HEK293T (cell line): ENCODE measurements around the gene SORCS3.

Experiments
- CTCF ChIA-PET: fragments of 350-600 bp; formaldehyde crosslinking; extraction: SDS; loops from one replicate; lab custom pipeline; 2021; ENCODE audit warnings: antibody characterized with exemption, inconsistent platforms; lab: Yijun Ruan, JAX
- POLR2A ChIA-PET: fragments of 350-600 bp; formaldehyde crosslinking; extraction: SDS; loops from one replicate; lab custom pipeline; 2020; ENCODE audit warnings: antibody characterized with exemption, inconsistent platforms; lab: Yijun Ruan, JAX
- DNase-seq: peaks from one replicate; pipeline ENCODE4 v3.0.0; 2012; ENCODE audit warnings: mixed read lengths; ENCODE audit errors: extremely low spot score
- ARNT ChIP-seq: fragments of 450-650 bp; IDR thresholded peaks from 2 replicates; pipeline ENCODE4 v1.6.1; 2017; ENCODE audit warnings: mild to moderate bottlenecking
- BHLHE40 ChIP-seq: fragments of 450-650 bp; IDR thresholded peaks from 2 replicates; pipeline ENCODE4 v1.6.1; 2016; ENCODE audit warnings: mild to moderate bottlenecking, moderate library complexity, borderline replicate concordance
- CTBP1 ChIP-seq: fragments of 450-650 bp; IDR thresholded peaks from 2 replicates; pipeline ENCODE4 v1.6.1; 2016; ENCODE audit warnings: borderline replicate concordance
- ELF4 ChIP-seq: fragments of 450-650 bp; IDR thresholded peaks from 2 replicates; pipeline ENCODE4 v1.6.1; 2017; ENCODE audit warnings: antibody characterized with exemption
- FOXA1 ChIP-seq: fragments of 450-650 bp; IDR thresholded peaks from 2 replicates; pipeline ENCODE4 v1.6.1; 2016; ENCODE audit warnings: mild to moderate bottlenecking
- FOXK2 ChIP-seq: fragments of 450-650 bp; IDR thresholded peaks from 2 replicates; pipeline ENCODE4 v1.6.1; 2016; ENCODE audit warnings: mild to moderate bottlenecking
- FOXM1 ChIP-seq: fragments of 450-650 bp; IDR thresholded peaks from 2 replicates; pipeline ENCODE4 v1.6.1; 2017; ENCODE audit warnings: mild to moderate bottlenecking, borderline replicate concordance
- HDGF ChIP-seq: fragments of 450-650 bp; IDR thresholded peaks from 2 replicates; pipeline ENCODE4 v1.6.1; 2017; ENCODE audit warnings: antibody characterized with exemption, borderline replicate concordance
- L3MBTL2 ChIP-seq: fragments of 450-650 bp; conservative IDR thresholded peaks from 2 replicates; pipeline ENCODE4 v1.6.1; 2016; ENCODE audit warnings: mild to moderate bottlenecking
- LEF1 ChIP-seq: fragments of 450-650 bp; IDR thresholded peaks from 2 replicates; pipeline ENCODE4 v1.6.1; 2017; ENCODE audit warnings: mild to moderate bottlenecking, borderline replicate concordance
- NFRKB ChIP-seq: fragments of 450-650 bp; IDR thresholded peaks from 2 replicates; pipeline ENCODE4 v1.6.1; 2016; ENCODE audit warnings: mild to moderate bottlenecking, moderate library complexity
- PKNOX1 ChIP-seq: fragments of 450-650 bp; IDR thresholded peaks from 2 replicates; pipeline ENCODE4 v1.6.1; 2016
- SP1 ChIP-seq: fragments of 450-650 bp; IDR thresholded peaks from 2 replicates; pipeline ENCODE4 v1.6.1; 2017
- SUZ12 ChIP-seq: fragments of 450-650 bp; IDR thresholded peaks from 2 replicates; pipeline ENCODE4 v1.6.1; 2016; ENCODE audit warnings: mild to moderate bottlenecking
- TARDBP ChIP-seq: fragments of 450-650 bp; IDR thresholded peaks from 2 replicates; pipeline ENCODE4 v1.6.1; 2016
- ZNF384 ChIP-seq: fragments of 450-650 bp; IDR thresholded peaks from 2 replicates; pipeline ENCODE4 v1.6.1; 2016

SORCS3 gene

GRCh38 chr10:105239311-105240219 is 598.5 kb downstream of the SORCS3 start:
- CTCF ChIA-PET: no interaction called here
- TF ChIP-seq SUZ12 (no peak), ELF4 (no peak), PKNOX1 (no peak), FOXM1 (no peak), ZNF384 (no peak), LEF1 (no peak), FOXK2 (no peak), SP1 (no peak), NFRKB (no peak), L3MBTL2 (no peak), TARDBP (no peak), HDGF (no peak), ARNT (no peak), FOXA1 (no peak), BHLHE40 (no peak), CTBP1 (no peak)
- no peak for DNase-seq
- POLR2A ChIA-PET: no interaction called here

GRCh38 chr10:105241254-105241653 is 600.2 kb downstream of the SORCS3 start:
- no peak for TF ChIP-seq FOXA1
- no peak for TF ChIP-seq NFRKB
- TF ChIP-seq TARDBP: no peak
- TF ChIP-seq SUZ12: no peak
- TF ChIP-seq HDGF: no peak
- no peak for TF ChIP-seq CTBP1
- TF ChIP-seq BHLHE40: no peak
- TF ChIP-seq ELF4: no peak
- POLR2A ChIA-PET: no interaction called here
- CTCF ChIA-PET: no interaction called here
- no peak for DNase-seq

GRCh38 chr10:105243381-105243780 is 602.3 kb downstream of the SORCS3 start:
- POLR2A ChIA-PET: no interaction called here
- TF ChIP-seq SP1: no peak
- no peak for TF ChIP-seq LEF1
- TF ChIP-seq FOXA1: no peak
- no peak for TF ChIP-seq HDGF
- TF ChIP-seq FOXK2: no peak
- TF ChIP-seq NFRKB: no peak
- no peak for TF ChIP-seq ELF4
- no peak for TF ChIP-seq PKNOX1
- no peak for TF ChIP-seq FOXM1
- TF ChIP-seq ZNF384: no peak
- TF ChIP-seq CTBP1: no peak
- DNase-seq: no peak
- CTCF ChIA-PET: no interaction called here

DNA sequence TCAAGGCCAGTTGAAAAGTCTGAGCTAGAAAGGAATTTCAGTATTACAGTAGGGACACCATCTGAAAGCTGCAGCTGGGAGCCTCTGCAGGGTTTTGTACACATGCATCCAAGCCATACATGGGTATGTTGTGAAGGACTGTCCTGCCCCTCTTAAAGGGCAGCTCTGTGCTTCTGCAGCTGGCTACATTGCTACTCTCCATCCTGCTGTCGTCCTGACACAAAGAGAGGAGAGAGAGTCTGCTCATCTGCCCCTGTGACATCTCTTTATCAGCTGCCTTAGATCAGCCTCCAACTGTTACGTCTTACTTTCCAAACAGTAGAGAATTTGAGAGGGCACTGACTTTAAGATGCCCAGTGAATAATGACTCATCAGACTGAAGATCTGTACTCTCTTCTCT is 602.7 kb downstream of the SORCS3 start:
- POLR2A ChIA-PET: no interaction called here
- TF ChIP-seq HDGF: no peak
- TF ChIP-seq SP1: no peak
- no peak for TF ChIP-seq PKNOX1
- no peak for TF ChIP-seq BHLHE40
- TF ChIP-seq FOXA1: no peak
- TF ChIP-seq CTBP1: no peak
- TF ChIP-seq SUZ12: no peak
- no peak for TF ChIP-seq ELF4
- TF ChIP-seq NFRKB: no peak
- no peak for TF ChIP-seq L3MBTL2
- TF ChIP-seq ARNT: no peak
- TF ChIP-seq FOXK2: no peak
- no peak for TF ChIP-seq LEF1
- CTCF ChIA-PET: no interaction called here
- no peak for DNase-seq

DNA sequence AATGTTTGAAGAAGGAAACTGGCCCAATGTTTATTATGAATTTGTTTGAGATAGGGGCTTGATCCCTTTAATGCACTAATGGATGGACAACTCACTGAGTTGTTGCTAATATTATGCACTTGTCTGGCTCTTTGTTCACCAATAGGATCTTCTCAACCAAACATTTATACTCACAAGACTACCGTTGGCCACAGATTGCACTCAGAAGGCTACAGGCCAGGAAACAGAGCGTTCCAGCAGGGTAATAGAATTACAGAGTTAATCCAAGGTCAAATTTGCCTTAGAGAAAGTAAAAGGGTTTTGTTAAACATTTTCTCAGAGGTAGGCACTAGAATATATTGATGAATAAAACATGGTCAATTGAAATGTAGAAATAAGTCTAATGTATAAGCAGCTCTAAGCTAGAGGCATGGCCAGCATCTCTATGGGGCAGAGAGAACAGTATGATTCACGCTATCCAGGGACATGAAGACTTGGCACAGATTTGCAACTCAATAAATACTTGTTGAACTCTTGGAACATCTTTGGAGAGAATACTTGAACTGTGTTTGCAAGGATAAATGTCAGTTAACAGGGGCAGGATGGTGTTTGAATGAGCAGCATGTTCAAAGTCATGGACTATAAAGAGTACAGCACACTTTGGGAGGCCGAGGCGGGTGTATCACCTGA is 606.9 kb downstream of the SORCS3 start:
- POLR2A ChIA-PET: no interaction called here
- DNase-seq: no peak
- CTCF ChIA-PET: no interaction called here

DNA sequence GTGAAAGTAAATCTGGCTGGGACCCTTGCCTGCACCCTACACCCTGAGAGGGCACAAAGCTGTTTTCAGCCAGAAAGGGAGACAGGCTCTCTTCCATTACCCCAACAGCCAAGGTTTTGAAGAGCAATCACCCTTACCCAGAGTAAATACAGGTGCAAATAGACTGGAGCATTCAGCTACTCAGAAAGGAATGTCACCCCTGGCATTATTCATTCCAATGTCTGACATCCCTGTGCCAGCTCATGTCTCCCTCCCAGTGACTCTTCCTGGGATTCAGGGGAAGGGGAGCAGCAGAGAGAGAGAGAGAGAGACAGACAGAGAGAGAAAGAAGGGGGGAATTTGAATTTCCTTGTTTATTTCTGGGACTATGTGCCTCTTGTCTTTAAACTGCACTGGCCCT is 611.8 kb downstream of the SORCS3 start:
- TF ChIP-seq ELF4 (no peak), SUZ12 (no peak), LEF1 (no peak), TARDBP (no peak), FOXM1 (no peak), FOXA1 (no peak), NFRKB (no peak), CTBP1 (no peak), ZNF384 (no peak), L3MBTL2 (no peak)
- CTCF ChIA-PET: no interaction called here
- POLR2A ChIA-PET: no interaction called here
- DNase-seq: no peak

More for the DNA sequence above, 606.9 kb downstream of the SORCS3 start:
- TF ChIP-seq ZNF384 (no peak), BHLHE40 (no peak), ELF4 (no peak), LEF1 (no peak), SP1 (no peak), ARNT (no peak)
